CD14-positive monocyte (primary cell): ENCODE measurements around the gene ALDOB. TPM values are rescaled to one million over a fixed set of nuclear protein-coding genes. Genes with fewer than 3 reads are reported as not detected.

Source experiments
- DNase-seq, 3 donors: peaks; one replicate each; pipeline ENCODE4 v3.0.0-alpha.2; 2011 to 2022
- H2AFZ ChIP-seq: 2 replicates; pipeline ENCODE4 v1.6.0; 2012; ENCODE audit warnings: mild to moderate bottlenecking, low read depth, low read length, inconsistent platforms; ENCODE audit not compliant: insufficient read depth, poor library complexity, severe bottlenecking
- H3K27ac ChIP-seq, 2 donors: 1 replicate in 1 of 2; 2 replicates in 1 of 2; pipeline ENCODE4 v1.5.1; 2012 to 2013; ENCODE audit warnings: low read length in 2 of 2, control low read depth in 1 of 2, inconsistent platforms in 1 of 2, low read depth in 1 of 2, mild to moderate bottlenecking in 1 of 2
- H3K27me3 ChIP-seq, 2 donors: one replicate each; pipeline versions ENCODE4 v1.6.0 to v1.6.1; 2011 to 2013; ENCODE audit warnings: low read length in 2 of 2; ENCODE audit not compliant: control insufficient read depth in 2 of 2, insufficient read depth in 2 of 2
- H3K36me3 ChIP-seq, 2 donors: replicated peaks in 1 of 2; 1 replicate in 1 of 2; 2 replicates in 1 of 2; pipeline versions ENCODE4 v1.5.1 to v1.6.1; 2012 to 2013; ENCODE audit warnings: low read length in 2 of 2, control low read depth in 1 of 2, inconsistent platforms in 1 of 2, mild to moderate bottlenecking in 1 of 2; ENCODE audit not compliant: insufficient read depth in 2 of 2, control insufficient read depth in 1 of 2
- H3K4me1 ChIP-seq, 2 donors: 1 replicate in 1 of 2; 2 replicates in 1 of 2; pipeline versions ENCODE4 v1.5.1 to v1.6.1; 2012 to 2013; ENCODE audit warnings: low read length in 2 of 2, control low read depth in 1 of 2, inconsistent platforms in 1 of 2, mild to moderate bottlenecking in 1 of 2, moderate library complexity in 1 of 2; ENCODE audit not compliant: insufficient read depth in 2 of 2, control insufficient read depth in 1 of 2
- H3K4me2 ChIP-seq: replicated peaks from 2 replicates; pipeline ENCODE3; 2012; ENCODE audit warnings: low read length, moderate library complexity, mild to moderate bottlenecking; ENCODE audit not compliant: poor library complexity, severe bottlenecking; ENCODE audit errors: extremely low read depth
- H3K4me3 ChIP-seq, 3 experiments: fragments of 200-600 bp in 1 of 3; sonication (generic) in 1 of 3; replicated peaks in 1 of 3; 1 replicate in 2 of 3; 2 replicates in 1 of 3; pipeline ENCODE4 v1.5.1; 2011 to 2013; ENCODE audit warnings: low read length in 3 of 3, mild to moderate bottlenecking in 3 of 3, control low read depth in 2 of 3, low read depth in 2 of 3, inconsistent platforms in 1 of 3, moderate library complexity in 1 of 3
- H3K79me2 ChIP-seq: 2 replicates; pipeline ENCODE4 v1.6.0; 2012; ENCODE audit warnings: mild to moderate bottlenecking, control low read depth, inconsistent platforms, low read length, moderate library complexity; ENCODE audit not compliant: insufficient read depth
- H3K9ac ChIP-seq: 2 replicates; pipeline ENCODE4 v1.6.0; 2017; ENCODE audit warnings: low read length, mild to moderate bottlenecking; ENCODE audit not compliant: insufficient read depth, poor library complexity, severe bottlenecking
- H3K9me3 ChIP-seq, 2 donors: replicated peaks in 1 of 2; 1 replicate in 1 of 2; 2 replicates in 1 of 2; pipeline versions ENCODE4 v1.5.1 to v1.6.1; 2012 to 2013; ENCODE audit warnings: low read length in 2 of 2, control low read depth in 1 of 2; ENCODE audit not compliant: control insufficient read depth in 1 of 2, insufficient read depth in 1 of 2
- H4K20me1 ChIP-seq: 2 replicates; pipeline ENCODE4 v1.6.0; 2012; ENCODE audit warnings: mild to moderate bottlenecking, low read length, control low read depth, moderate library complexity; ENCODE audit not compliant: insufficient read depth
- H3K27ac Mint-ChIP-seq, 7 donors: one replicate each; pipeline ENCODE4 v1.8.0; 2020; ENCODE audit warnings: mild to moderate bottlenecking in 7 of 7, mixed read lengths in 7 of 7, moderate library complexity in 6 of 7, inconsistent platforms in 2 of 7
- H3K27me3 Mint-ChIP-seq, 3 donors: one replicate each; pipeline ENCODE4 v1.8.0; 2021 to 2022; ENCODE audit warnings: low read depth in 3 of 3, mild to moderate bottlenecking in 3 of 3, mixed read lengths in 3 of 3, moderate library complexity in 3 of 3, inconsistent platforms in 1 of 3
- H3K36me3 Mint-ChIP-seq, 2 donors: one replicate each; pipeline ENCODE4 v1.8.0; 2020; ENCODE audit warnings: mixed read lengths in 2 of 2, inconsistent platforms in 1 of 2, mild to moderate bottlenecking in 1 of 2
- H3K4me1 Mint-ChIP-seq: one replicate; pipeline ENCODE4 v1.8.0; 2020; ENCODE audit warnings: mild to moderate bottlenecking, mixed read lengths
- H3K4me3 Mint-ChIP-seq, 2 donors: one replicate each; pipeline ENCODE4 v1.8.0; 2020; ENCODE audit warnings: mild to moderate bottlenecking in 2 of 2, mixed read lengths in 2 of 2, moderate library complexity in 1 of 2
- H3K9me3 Mint-ChIP-seq, 7 donors: one replicate each; pipeline ENCODE4 v1.8.0; 2020 to 2022; ENCODE audit warnings: mixed read lengths in 7 of 7, mild to moderate bottlenecking in 6 of 7, moderate library complexity in 6 of 7, inconsistent platforms in 2 of 7
- CTCF ChIP-seq: fragments of 200-600 bp; IDR thresholded peaks from one replicate; pipeline ENCODE4 v1.8.0; 2022; ENCODE audit warnings: antibody characterized with exemption, mild to moderate bottlenecking
- WGBS: methylation state at CpG from one replicate; pipeline ENCODE4 v1.1.5; 2013; ENCODE audit warnings: missing lambda C conversion rate; ENCODE audit not compliant: insufficient coverage; 5-methylcytosine and 5-hydroxymethylcytosine counted together
- intact Hi-C, 2 donors: fragments of 100-400 bp; cut with micrococcal nuclease; formaldehyde crosslinking; loops; one replicate each; pipeline versions ENCODE4 v1.15.0 to v1.15.1; 2023
- polyA plus RNA-seq, 3 donors: library from polyadenylated mRNA; depleted of rRNA in 1 of 3; unstranded in 2 of 3; stranded (reverse) in 1 of 3; fragments of 300-500 nt in 2 of 3; fragments of >200 nt in 1 of 3; fragmentation: Illumina TruSeq in 2 of 3; gene quantifications; 1 replicate in 2 of 3; 2 replicates in 1 of 3; pipeline ENCODE4 v1.2.3, GENCODE V29; 2012 to 2021

The ALDOB gene
- polyA plus RNA-seq, 3 donors = not detected

- Mint-ChIP-seq H3K27ac (no peak overlapping the region), H3K36me3 (no peaks in the 10 kb centered on the region), H3K4me1 (peaks cover 2% of the 10 kb centered on the region), H3K4me3 (no peak overlapping the region), H3K9me3 (peaks cover 0 to 3% (median 0%) of the 10 kb centered on the region in 7 donors), H3K27me3 (peaks cover 20 to 27% (median 24%) of the 10 kb centered on the region in 3 donors)
- Histone ChIP-seq H3K9me3 (peaks cover 0 to 6% of the 10 kb centered on the region in 2 donors), H4K20me1 (no peaks in the 10 kb centered on the region), H3K36me3 (no peaks in the 10 kb centered on the region), H3K4me3 (no peak overlapping the region), H3K79me2 (no peaks in the 10 kb centered on the region), H3K4me1 (peaks cover 0 to 4% of the 10 kb centered on the region in 2 donors), H3K27me3 (peaks cover 23 to 26% of the 10 kb centered on the region in 2 donors), H3K9ac (no peak overlapping the region), H2AFZ (no peak overlapping the region), H3K27ac (no peak overlapping the region), H3K4me2 (no peak overlapping the region)
- no peak for DNase-seq
- no peak for TF ChIP-seq CTCF
- intact Hi-C loops = no loop called here
- no CpG with 5 or more reads among the region's 1 CpG for WGBS
Observed at GRCh38 chr9:101481261-101481660, 45.7 kb upstream of the ALDOB start.

GRCh38 chr9:101480386-101480785 is 44.8 kb upstream of the ALDOB start:
- H3K27me3 Mint-ChIP-seq = peaks cover 13 to 18% (median 16%) of the 10 kb centered on the region in 3 donors
- no peak overlapping the region for H3K4me2 ChIP-seq
- no peak overlapping the region for H3K4me3 Mint-ChIP-seq

More at GRCh38 chr9:101480386-101480785, 44.8 kb upstream of the ALDOB start:
- no peak overlapping the region for H2AFZ ChIP-seq
- no peak overlapping the region for H3K27ac ChIP-seq
- no peaks in the 10 kb centered on the region for H3K79me2 ChIP-seq
- H3K36me3 ChIP-seq = no peaks in the 10 kb centered on the region
- intact Hi-C loops = no loop called here
- H3K9ac ChIP-seq = no peak overlapping the region
- Mint-ChIP-seq H3K36me3 (no peaks in the 10 kb centered on the region), H3K27ac (no peak overlapping the region), H3K9me3 (peaks cover 0 to 3% (median 0%) of the 10 kb centered on the region in 7 donors), H3K4me1 (no peaks in the 10 kb centered on the region)
- H3K27me3 ChIP-seq = peaks cover 16 to 17% of the 10 kb centered on the region in 2 donors
- TF ChIP-seq CTCF = no peak
- H3K4me3 ChIP-seq = no peak overlapping the region
- DNase-seq = no peak
- no peaks in the 10 kb centered on the region for H4K20me1 ChIP-seq
- no peaks in the 10 kb centered on the region for H3K4me1 ChIP-seq
- H3K9me3 ChIP-seq = no peaks in the 10 kb centered on the region
